ENCODE data around the gene WDR54. TPM values are rescaled to one million over a fixed set of nuclear protein-coding genes. Genes with fewer than 3 reads are reported as not detected.

The WDR54 gene
- total RNA-seq, 1 donor from 2014 or later: 37.6 TPM

Other genes with a start within 250 kb of the WDR54 start
- 79.6 and 84.6 TPM in 2 replicates for gene MOB1A, start 242.9 kb upstream of the WDR54 start, total RNA-seq
- gene MTHFD2, start 223.1 kb upstream of the WDR54 start, total RNA-seq: 42.0 and 46.8 TPM in 2 replicates
- under 0.01 and 0.25 TPM in 2 replicates for gene SLC4A5, start 78.3 kb upstream of the WDR54 start, total RNA-seq
- gene DCTN1, start 41.4 kb upstream of the WDR54 start, total RNA-seq: 105 and 136 TPM in 2 replicates
- under 0.01 and 0.13 TPM in 2 replicates for gene C2orf81, start 111 bp upstream of the WDR54 start, total RNA-seq
- 18.0 and 32.9 TPM in 2 replicates for gene RTKN, start 20.2 kb downstream of the WDR54 start, total RNA-seq
- 4.1 and 7.1 TPM in 2 replicates for gene INO80B, start 33.4 kb downstream of the WDR54 start, total RNA-seq
- 35.3 and 49.9 TPM in 2 replicates for gene WBP1, start 36.7 kb downstream of the WDR54 start, total RNA-seq
- 40.4 and 57.1 TPM in 2 replicates for gene MOGS, start 43.7 kb downstream of the WDR54 start, total RNA-seq
- 27.3 and 31.3 TPM in 2 replicates for gene MRPL53, start 51.0 kb downstream of the WDR54 start, total RNA-seq
- gene CCDC142, start 61.3 kb downstream of the WDR54 start, total RNA-seq: 9.1 and 13.1 TPM in 2 replicates
- gene TTC31, start 61.4 kb downstream of the WDR54 start, total RNA-seq: 5.3 and 7.3 TPM in 2 replicates
- 0.39 and 0.51 TPM in 2 replicates for gene LBX2, start 77.9 kb downstream of the WDR54 start, total RNA-seq
- gene PCGF1, start 86.0 kb downstream of the WDR54 start, total RNA-seq: 8.1 and 11.0 TPM in 2 replicates
- gene TLX2, start 92.7 kb downstream of the WDR54 start, total RNA-seq: not detected in 2 replicates
- gene DQX1, start 104.5 kb downstream of the WDR54 start, total RNA-seq: under 0.01 TPM in 1 of 2 replicates, not detected in the other
- 84.3 and 113 TPM in 2 replicates for gene AUP1, start 108.0 kb downstream of the WDR54 start, total RNA-seq
- gene HTRA2, start 108.2 kb downstream of the WDR54 start, total RNA-seq: 40.3 and 51.7 TPM in 2 replicates
- 0.77 and 2.0 TPM in 2 replicates for gene LOXL3, start 132.2 kb downstream of the WDR54 start, total RNA-seq
- gene DOK1, start 133.0 kb downstream of the WDR54 start, total RNA-seq: 20.9 and 27.1 TPM in 2 replicates
- gene M1AP, start 226.6 kb downstream of the WDR54 start, total RNA-seq: not detected in 2 replicates
- gene SEMA4F, start 232.5 kb downstream of the WDR54 start, total RNA-seq: 2.6 and 5.1 TPM in 2 replicates

All from dermis microvascular lymphatic vessel endothelial cell (primary cell).